HG02642 (cell line): ENCODE results near the gene TMEM170B.

ENCODE experiments used
- ATAC-seq: cut with Tn5 transposase; IDR thresholded peaks from one replicate; pipeline ENCODE4 v1.9.1; 2021; ENCODE audit warnings: mild to moderate bottlenecking; ENCODE audit not compliant: unreplicated experiment, poor library complexity

Gene TMEM170B, protein sequence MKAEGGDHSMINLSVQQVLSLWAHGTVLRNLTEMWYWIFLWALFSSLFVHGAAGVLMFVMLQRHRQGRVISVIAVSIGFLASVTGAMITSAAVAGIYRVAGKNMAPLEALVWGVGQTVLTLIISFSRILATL

DNA sequence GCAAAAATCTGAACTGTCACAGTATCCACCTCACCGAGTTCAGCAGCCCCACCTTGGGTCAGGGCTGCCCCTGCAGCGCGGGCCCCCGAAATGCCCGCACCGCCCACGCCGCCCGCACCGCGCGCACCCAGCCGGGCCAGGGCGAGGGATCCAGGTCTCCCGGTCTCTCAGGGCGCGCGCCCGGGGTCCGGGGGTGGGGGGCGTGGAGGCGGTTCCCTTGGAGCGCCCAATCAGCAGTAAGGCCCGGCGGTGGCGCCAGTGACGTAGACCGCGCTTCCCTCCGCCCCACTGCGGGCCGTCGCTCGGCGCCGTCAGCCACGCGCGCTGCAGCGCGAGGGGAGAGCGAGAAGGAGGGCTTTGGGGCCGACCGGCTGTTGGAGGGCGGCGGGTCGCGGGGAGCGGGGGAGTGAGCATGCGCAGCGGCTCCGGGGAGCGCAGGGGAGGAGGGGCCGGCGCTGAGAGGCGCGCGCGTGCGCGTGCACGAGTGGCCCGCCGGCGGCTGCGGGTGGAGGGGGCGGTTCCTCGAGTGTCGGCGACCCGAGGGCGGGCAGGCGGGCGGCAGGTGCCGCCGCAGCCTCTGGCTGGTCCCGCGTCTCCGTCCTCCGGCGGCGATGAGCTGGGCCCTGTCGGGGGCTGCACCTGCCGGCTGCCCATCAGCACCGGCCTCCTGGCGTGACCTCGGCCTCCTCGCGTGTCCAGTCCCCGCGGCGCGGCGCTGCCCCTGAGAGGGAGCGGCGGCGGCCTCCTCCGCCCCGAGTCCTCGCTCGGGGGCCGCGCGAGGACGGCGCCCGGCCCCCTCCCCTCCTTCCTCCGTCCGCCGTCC lies at the start of gene TMEM170B:
TMEM170B (plus strand) TSS at position 521 of the 823 bp plus-strand sequence. CDS start 529 bp downstream, outside the sequence.
- ATAC-seq, result peak; percentile 97

- no peak for ATAC-seq
Measured at GRCh38 chr6:11490996-11491395, 46.6 kb upstream of the TMEM170B start.

DNA sequence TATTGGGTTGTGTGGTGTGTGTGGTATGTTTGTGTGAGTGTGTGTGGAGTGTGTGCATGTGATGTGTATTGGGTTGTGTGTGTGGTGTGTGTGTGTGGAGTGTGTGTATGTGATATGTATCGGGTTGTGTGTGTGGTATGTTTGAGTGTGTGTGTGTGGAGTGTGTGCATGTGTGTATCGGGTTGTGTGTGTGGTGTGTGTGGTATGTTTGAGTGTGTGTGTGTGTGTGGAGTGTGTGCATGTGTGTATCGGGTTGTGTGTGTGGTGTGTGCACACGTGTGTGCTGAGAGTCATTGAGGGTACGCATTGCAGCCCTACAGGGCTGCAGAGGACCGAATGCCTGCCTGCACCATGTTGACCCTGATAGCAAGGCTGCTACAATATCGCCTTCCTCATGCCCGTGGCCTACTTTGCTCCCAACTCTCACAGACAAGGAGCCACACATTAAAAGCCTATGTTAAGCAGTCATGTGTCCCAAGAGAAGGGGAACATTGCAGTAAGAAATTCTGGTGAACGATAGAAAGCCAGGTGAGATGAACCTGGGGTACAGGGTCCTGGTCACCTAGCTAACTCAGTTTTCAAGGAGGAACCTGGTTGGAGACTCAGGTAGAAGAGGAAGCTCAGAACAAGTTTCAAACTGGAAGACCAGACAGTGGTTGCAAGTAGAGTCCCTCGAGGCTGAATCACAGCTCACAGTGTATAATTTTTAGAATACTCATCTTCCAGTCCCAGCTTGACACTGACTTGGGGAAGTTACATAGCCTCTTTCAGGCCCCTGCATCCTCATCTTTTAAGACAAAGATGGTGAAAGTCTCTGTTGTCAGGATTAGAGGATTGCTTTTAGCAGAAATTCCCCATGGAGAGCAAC lies 45.7 kb upstream of the TMEM170B start:
- ATAC-seq, result no peak

- ATAC-seq, result no peak
Measured at GRCh38 chr6:11492464-11493290, 44.9 kb upstream of the TMEM170B start.

DNA sequence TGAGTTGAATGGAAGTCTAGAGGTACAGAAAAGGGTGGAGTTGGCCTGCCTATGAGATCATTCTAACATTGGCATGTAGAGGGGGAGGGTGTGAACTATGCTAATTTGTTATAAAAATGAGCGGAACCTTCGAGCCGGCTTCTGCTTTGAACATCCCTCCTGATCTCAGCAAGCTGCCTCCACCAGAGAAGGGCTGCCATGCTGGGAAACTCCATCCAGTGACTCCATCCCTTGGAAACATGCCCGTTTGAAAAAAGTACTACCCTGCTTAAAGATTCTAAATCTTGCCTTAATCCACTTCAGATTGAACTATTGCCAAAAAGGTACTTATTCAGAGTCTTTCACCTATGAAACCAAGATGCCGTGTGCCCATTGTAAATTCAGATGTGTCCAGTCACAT lies 43.6 kb upstream of the TMEM170B start:
- ATAC-seq, result no peak

DNA sequence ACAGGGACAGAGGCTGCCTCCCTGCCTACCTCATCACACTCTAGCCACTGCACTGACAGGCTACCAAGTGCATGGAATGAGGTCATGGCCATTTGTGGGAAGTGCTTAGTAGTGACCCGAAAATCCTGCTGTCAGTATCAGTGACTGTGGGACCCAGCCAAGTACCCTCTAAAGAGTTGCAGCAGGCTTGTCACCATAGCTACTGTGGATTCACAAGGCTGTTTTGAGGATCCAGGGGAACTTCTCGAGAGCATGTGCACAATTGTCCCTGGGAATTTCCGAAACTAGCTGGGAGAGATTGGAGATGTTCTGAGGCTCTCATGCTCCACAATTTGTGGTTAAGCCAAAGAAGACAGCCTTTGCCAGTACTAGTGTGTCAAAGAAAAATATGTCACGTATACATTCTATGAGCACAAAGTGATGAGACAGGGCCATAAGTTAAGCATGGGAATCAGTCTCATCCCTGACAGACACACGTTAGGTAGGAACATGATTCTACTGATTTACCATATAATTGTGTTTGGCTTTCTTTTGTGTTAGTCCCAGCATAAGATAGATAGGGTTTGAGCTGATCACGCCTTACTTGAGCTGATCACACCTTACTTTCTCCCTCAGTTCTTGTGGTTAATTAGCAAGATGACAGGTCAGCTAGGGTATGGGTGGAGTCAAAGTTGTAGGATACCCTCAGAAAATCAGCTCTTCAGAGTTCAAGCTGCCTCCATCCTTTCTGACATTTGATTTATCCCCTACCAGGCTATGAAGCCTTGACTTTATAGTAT lies 42.6 kb upstream of the TMEM170B start:
- ATAC-seq, result no peak

DNA sequence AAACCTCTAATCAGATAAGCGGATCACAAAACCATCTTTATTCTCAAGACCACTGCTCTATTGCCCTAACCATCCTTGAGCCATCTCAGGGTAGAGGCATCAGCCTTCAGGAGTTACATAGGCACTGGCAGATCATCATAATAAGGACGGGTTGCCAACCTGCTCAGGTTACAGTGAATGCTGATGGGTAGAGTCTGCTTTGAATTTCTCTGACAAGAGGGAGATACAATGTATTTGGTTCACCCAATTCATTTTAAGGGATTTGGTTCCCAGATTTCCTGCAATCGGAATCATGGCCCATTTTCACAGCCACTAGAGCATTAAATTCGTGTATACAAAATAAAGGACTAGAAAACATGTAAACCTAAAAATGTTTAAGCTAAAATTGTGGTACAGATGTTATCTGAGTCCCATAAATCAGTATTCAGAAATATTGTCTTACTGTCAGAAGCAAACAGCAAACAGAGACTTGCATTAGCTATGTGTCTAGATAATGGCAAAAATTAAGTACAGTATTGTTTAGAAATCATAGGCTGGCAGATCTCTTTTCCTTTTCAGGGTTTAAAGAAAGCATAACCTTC lies 41.9 kb upstream of the TMEM170B start:
- no peak for ATAC-seq

DNA sequence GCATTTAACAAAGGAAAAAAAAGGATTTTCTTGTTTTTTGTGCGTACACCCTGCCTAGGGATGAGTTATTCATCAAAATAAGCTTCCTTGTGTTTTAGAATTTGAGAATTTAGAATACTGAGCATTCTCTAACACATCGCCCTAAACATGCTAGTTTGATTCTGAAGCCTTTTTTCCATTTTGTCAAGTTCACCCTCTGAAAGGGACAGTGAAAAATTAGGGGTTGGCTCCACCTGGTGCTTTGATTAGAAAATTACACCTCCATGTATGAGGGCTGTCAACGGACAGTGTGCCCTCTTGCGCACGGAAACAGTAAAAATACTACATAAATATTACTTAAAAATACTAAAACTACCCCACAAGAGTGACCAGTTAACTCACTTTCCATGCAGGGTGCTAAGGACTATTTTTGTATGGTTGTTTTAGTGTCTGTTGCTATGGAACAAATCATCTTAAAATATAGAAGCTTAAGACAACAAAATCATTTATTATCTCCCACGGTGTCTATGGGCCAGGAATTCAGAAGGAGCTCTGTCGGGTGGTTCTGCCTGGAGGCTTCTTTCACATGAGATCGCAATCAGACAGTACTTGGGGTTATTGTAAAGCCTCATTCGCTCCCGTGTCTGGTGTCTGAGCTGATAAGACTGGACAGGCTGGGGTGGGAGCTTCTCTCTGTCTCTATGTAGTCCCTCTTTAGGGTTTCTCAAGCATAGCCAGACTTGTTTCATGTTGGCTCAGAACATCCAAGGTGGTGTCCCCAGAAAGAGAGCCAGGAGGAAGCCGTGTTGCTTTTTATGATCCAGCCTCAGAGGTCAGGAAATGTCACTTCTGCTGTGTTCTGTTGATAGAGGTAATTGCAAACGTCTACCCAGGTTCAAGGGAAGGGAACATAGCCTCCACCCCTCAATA lies 41.1 kb upstream of the TMEM170B start:
- peak; percentile 56 for ATAC-seq

- ATAC-seq, result no peak
Measured at GRCh38 chr6:11497107-11497506, 40.4 kb upstream of the TMEM170B start.

DNA sequence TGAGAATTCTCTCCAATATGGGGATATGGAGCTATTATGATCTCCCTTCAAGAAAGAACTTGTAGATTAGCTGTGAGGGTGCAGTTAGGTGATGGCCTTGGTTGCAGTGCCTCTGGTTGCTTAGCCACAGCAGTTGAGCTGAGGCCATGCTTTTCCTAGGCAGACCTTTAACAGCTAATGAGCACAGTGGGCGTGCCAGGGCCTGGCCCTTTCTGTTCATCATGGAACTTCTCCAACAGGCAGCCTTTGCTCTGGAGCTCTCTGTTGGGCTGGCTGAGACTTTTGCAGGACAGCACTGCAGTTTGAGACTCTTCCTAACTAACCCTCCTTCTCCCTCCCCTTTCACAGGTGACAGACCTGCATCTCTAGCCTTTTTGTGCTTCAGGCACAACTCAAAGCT lies 39.7 kb upstream of the TMEM170B start:
- ATAC-seq, result no peak

DNA sequence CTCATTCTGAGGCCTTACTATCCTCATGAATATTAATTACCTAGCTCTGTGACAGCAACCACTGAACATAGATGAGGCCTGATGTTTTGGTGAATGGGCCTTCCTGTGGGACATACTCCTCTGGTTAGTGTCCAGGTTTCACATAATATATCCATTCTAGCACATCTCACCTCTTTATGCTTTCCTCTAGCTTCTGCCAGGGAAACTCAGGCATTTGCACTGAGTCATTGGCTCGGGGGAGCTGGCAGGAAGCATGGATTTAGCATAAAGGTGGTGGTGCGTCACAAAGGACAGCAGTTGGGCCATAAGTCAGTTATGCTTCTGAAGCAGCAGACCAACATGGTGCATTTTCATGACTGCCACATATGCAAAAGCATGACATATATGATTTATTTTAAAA lies 37.5 kb upstream of the TMEM170B start:
- ATAC-seq, result no peak

DNA sequence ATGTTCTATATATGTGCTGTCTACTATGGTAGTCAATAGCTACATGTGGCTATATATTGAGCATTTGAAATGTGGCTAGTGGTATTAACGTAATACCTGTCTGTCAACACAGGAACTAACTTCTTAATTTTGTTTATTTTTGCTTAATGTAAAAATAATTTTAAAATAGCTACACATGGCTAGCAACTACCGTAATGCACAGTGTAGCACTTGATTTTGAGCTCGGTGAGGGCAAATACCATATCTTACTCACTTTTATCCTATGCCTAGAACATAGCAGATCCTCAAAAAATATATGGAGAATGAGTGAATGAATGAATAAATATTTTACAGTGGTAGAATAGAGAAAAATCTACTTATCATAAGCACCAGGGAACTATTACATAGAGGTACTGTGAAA lies 28.1 kb upstream of the TMEM170B start:
- ATAC-seq, result no peak

DNA sequence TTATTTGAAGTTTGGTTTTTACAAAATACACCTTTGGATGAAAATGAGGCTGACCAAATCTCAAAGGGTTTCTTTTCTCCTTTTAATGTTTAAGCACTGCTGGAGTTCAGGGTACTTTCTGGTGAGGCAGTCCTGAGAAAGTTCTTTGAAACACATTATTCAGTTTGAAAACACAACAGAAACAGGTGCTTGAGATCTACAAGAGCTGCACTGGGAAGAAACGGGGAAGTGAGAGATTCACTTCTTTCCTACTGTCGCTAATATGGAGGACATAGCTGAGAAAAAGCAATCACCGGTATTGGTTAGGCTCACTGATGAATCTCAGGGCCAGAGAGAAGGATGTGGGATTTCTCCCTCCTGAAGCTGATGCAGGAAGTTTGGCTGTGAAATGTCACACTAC lies 22.9 kb upstream of the TMEM170B start:
- ATAC-seq, result peak; percentile 91

- no peak for ATAC-seq
Measured at GRCh38 chr6:11515763-11516162, 21.8 kb upstream of the TMEM170B start.

GRCh38 chr6:11522812-11523605 lies 14.5 kb upstream of the TMEM170B start:
- no peak for ATAC-seq

DNA sequence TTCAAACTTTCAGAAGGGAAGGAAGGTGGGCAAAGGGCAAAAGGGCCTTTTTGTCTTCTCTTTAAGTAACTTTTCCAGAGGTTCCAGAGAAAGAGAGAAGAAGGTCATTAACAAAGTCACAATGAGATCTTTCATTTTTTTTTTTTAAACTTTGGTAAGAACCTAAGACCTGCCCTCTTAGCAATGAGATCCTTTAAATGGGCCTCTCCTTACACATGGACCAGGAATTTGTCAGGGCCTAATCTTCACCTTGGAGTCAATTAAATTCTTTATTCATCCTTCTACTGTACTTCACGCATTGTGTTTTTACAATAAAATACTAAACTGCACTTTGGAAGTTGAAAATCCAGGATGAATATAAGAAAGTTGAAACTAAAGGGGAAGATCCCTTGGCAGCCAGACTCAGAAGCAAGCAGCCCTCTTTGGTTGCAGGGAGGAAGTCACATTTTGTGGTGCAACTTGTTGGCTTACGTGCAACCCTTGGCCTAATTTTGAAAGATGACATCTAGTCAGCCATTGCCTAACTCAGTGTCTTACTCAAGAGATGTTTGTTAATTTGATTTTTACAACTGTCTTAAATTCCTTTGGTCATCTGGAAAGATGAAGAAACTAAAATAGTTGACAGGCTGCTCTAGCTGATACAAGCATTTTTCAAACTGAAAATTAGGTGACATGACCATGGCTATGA lies 11.9 kb upstream of the TMEM170B start:
- no peak for ATAC-seq

DNA sequence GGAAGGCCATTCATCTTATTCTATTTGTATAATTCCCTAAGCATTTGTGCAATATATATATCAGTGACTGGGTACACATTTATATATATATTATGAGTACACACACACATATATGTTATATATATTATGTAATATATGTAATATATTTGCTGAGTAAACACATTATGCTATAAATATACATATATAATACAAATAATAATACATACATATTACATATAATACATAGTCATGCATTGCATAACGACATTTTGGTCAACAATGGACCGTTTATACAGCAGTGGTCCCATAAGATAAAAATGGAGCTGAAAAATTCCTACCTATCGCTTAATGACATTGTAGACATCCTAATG lies 11.4 kb upstream of the TMEM170B start:
- no peak for ATAC-seq
